Upper lobe of right lung (tissue), 1 donor: Measurements from ENCODE around the gene ACADVL. TPM values are rescaled to one million over a fixed set of nuclear protein-coding genes. Genes with fewer than 3 reads are reported as not detected.

Source experiments
- ATAC-seq: fragments of 200-7000 bp; cut with Tn5 transposase; one replicate; pipeline ENCODE4 v1.9.1; 2020; ENCODE audit warnings: mild to moderate bottlenecking, moderate library complexity
- DNase-seq: peaks from one replicate; pipeline ENCODE4 v3.0.0-alpha.2; 2020
- H3K27ac ChIP-seq: fragments of 200-600 bp; one replicate; pipeline ENCODE4 v1.8.0; 2022
- H3K27me3 ChIP-seq: fragments of 200-600 bp; one replicate; pipeline ENCODE4 v1.8.0; 2022; ENCODE audit warnings: mild to moderate bottlenecking
- H3K36me3 ChIP-seq: fragments of 200-600 bp; one replicate; pipeline ENCODE4 v1.8.0; 2022
- H3K4me1 ChIP-seq: fragments of 200-600 bp; one replicate; pipeline ENCODE4 v1.8.0; 2022
- H3K4me3 ChIP-seq: fragments of 200-600 bp; one replicate; pipeline ENCODE4 v1.8.0; 2022; ENCODE audit warnings: mild to moderate bottlenecking
- H3K9me3 ChIP-seq: fragments of 200-600 bp; one replicate; pipeline ENCODE4 v1.8.0; 2022
- intact Hi-C: fragments of 100-400 bp; cut with DNase I; formaldehyde crosslinking; loops from one replicate; pipeline ENCODE4 v1.11.0; 2022
- total RNA-seq: library from RNA; stranded (reverse); fragmentation: NEBNext Ultra II Directional; extraction: Animal tissue kit (Norgen Biotek cat#: 25700); gene quantifications from one replicate; pipeline ENCODE4 v1.2.1, GENCODE V29; 2021
- TF ChIP-seq, protein P1 (sequence below): fragments of 200-600 bp; IDR thresholded peaks from one replicate; pipeline ENCODE4 v1.8.0; 2022; ENCODE audit warnings: antibody characterized with exemption
- donor health status: DM: no; HTN: yes; CAD: no; lungs with severe emphysema.

The ACADVL gene
- total RNA-seq, 1 donor from 2014 or later, result 544 TPM

DNA sequence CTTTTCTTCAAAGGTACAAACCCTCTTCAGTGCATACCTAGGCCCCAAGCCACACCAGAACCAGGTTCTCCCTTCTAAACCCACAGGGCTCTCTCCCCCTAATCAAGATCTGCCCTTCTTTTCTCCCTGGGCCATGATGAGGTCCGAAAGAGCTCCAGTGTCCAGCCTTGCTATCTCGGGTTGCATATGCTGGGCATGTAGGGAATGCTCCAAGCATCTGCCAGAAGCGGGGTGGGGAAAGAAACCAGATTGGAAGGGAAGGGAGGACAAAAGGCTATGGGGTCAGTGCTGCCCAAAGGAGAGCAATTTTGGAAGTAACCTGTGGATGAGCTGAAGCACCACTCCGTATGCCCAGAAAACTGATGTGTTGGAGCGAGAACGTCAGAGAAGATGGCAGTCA is 29.5 kb downstream of the ACADVL start:
- TF ChIP-seq, protein P1, sequence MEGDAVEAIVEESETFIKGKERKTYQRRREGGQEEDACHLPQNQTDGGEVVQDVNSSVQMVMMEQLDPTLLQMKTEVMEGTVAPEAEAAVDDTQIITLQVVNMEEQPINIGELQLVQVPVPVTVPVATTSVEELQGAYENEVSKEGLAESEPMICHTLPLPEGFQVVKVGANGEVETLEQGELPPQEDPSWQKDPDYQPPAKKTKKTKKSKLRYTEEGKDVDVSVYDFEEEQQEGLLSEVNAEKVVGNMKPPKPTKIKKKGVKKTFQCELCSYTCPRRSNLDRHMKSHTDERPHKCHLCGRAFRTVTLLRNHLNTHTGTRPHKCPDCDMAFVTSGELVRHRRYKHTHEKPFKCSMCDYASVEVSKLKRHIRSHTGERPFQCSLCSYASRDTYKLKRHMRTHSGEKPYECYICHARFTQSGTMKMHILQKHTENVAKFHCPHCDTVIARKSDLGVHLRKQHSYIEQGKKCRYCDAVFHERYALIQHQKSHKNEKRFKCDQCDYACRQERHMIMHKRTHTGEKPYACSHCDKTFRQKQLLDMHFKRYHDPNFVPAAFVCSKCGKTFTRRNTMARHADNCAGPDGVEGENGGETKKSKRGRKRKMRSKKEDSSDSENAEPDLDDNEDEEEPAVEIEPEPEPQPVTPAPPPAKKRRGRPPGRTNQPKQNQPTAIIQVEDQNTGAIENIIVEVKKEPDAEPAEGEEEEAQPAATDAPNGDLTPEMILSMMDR, result no peak
- peaks cover 32% of the 10 kb centered on the region for H3K4me1 ChIP-seq
- no peak overlapping the region for H3K4me3 ChIP-seq

DNA sequence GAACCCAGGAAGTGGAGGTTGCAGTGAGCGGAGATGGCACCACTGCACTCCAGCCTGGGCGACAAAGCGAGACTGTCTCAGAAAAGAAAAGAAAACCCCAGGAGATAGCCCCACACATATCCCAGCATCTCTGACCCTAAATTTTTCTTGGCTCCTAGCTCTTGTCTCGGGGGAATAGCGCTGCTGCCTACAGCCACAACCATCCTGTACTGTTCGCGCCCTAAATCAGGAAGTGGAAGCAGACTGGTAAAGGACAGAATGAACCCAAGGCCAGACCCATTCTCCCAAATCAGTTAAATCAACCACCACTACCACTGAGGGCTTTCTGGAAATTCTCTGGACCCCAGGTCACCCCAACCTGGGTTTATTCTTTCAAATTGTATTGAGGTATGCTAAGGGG is 30.1 kb downstream of the ACADVL start:
- Histone ChIP-seq H3K27ac (peak overlapping the region; percentile 99), H3K4me1 (peaks cover 32% of the 10 kb centered on the region), H3K4me3 (peak overlapping the region; percentile 91), H3K27me3 (no peaks in the 10 kb centered on the region), H3K36me3 (peaks cover 32% of the 10 kb centered on the region), H3K9me3 (no peaks in the 10 kb centered on the region)
- intact Hi-C loops, result no loop called here
- ATAC-seq (no peak), DNase-seq (no peak)
- TF ChIP-seq, protein P1, result no peak

More for the DNA sequence above, 29.5 kb downstream of the ACADVL start:
- H3K27me3 ChIP-seq, result no peaks in the 10 kb centered on the region
- peaks cover 32% of the 10 kb centered on the region for H3K36me3 ChIP-seq
- DNase-seq, result no peak
- intact Hi-C loops, result no loop called here
- no peaks in the 10 kb centered on the region for H3K9me3 ChIP-seq
- no peak overlapping the region for H3K27ac ChIP-seq
- no peak for ATAC-seq

DNA sequence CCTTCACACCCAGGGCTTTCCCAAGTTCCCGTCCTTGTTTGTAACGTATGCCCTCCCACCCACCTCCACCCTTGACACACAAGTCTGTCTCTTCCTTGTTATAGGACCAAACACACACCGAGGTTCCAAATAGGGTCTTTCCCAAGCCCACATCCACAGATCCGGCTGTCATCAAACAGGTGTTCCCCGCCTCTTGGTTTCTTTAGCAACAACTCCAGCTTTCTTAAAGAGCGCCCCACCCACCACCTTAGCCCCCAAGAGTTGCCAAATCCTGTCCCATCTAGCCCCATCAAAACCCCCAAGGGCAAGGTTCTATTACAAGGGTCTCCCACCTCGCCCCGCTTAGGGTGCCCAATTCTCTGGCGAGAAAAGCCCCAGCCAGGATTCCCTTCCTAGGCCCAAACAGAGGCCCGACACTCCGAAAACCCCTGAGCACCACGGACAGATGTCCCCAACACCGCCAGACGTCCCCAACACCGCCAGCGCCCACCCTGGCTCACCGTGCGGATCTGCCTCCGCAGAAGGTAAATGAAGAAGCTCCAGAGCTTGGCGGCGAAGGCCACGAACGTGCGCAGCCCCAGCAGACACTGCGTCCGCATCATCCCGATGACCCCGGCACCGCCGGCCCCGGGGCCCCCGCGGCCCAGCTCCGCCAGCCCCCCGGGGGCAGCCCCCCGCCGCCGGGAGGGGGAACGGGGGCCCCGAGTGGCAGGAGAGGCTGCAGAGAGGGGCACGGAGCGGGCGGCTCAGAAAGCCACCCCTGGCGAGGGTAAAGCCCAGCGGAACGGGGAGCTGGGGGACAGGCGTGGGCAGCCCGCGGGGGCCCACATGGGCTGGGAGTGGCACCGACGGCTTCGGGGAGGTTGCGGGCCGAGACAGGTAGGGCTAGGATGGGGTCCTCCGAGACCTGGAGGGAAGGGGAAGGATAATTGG is 31.2 kb downstream of the ACADVL start:
- intact Hi-C loops, result no loop called here
- Histone ChIP-seq H3K4me3 (peak overlapping the region; percentile 91), H3K9me3 (no peaks in the 10 kb centered on the region), H3K27me3 (no peaks in the 10 kb centered on the region), H3K4me1 (peaks cover 32% of the 10 kb centered on the region), H3K27ac (peak overlapping the region; percentile 99), H3K36me3 (peaks cover 32% of the 10 kb centered on the region)
- DNase-seq (no peak), ATAC-seq (no peak)
- TF ChIP-seq, protein P1, result no peak

DNA sequence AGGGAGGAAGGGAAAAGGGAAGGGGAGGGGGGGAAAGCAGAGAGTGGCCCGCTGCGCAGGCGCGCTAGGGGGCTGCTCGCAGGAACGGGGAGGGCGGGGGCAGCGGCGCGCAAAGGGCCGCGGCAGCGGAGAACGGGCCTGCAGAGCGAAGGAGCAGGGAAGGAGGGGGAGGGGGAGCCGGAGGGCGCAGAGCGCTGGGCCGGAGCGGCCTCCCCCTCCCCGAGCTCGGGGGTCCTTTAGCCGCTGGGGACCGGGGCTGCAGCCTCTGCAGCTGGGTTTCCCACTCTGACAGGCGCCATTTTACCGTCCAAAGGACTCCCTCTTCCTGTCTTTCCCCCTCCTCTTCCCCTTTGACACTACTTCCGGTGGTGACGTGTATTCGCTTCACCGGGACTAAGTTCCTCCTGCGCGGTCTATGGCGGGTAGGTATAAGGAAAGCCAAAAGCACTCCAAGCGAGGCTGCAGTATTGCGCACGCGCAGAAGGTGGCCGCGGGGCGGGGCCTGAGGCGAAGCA is 32.0 kb downstream of the ACADVL start, which contains the start of gene CTDNEP1:
TSS of gene CTDNEP1 (minus strand) at position 74 of the 515 bp plus-strand sequence. CDS start 438 bp downstream, outside the sequence.
- ATAC-seq, result peak; percentile 92
- peak; percentile 92 for DNase-seq
- peak within 1 kb of the TSS; percentile 91 for H3K4me3 ChIP-seq
- H3K27ac ChIP-seq, result peak within 1 kb of the TSS; percentile 99
- TF ChIP-seq, protein P1, result no peak
- no peaks in the 10 kb centered on the region for H3K27me3 ChIP-seq
- peaks cover 32% of the 10 kb centered on the region for H3K36me3 ChIP-seq
- no peaks in the 10 kb centered on the region for H3K9me3 ChIP-seq
- peaks cover 32% of the 10 kb centered on the region for H3K4me1 ChIP-seq
- intact Hi-C loops, result no loop called here

DNA sequence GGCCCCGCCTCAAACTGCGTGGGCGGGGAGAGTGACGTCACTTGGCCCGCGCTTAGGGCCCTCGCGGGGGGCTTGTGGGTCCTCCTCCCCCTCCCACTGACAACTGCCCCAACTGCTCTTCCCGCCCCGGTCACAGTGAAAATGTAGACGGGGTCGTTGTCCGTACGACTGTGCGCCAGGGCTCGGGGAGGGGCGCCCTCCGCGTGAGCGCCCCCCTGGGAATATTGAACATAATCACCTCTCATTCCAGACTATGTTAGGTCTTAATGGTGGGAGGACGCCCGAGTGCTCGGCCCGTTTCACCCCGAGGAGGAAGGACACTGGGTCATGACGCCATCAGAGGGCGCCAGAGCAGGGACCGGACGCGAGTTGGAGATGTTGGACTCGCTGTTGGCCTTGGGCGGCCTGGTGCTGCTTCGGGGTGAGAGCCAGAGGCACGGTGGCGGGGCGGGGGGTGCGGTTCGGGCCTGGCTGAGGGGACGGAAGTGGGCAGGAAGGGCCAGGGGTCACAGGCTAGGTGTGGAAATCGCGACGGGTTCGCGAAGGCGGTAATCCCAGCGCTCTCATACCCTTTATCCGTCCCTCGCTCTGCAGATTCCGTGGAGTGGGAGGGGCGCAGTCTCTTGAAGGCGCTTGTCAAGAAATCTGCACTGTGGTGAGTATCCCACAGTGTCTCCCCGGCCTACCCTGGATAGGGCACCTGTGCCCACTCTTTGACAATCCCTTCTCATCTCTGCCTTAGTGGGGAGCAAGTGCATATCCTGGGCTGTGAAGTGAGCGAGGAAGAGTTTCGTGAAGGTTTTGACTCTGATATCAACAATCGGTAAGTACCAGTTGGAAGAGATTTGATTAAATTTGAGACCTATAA is 32.7 kb downstream of the ACADVL start, which contains the start of gene ELP5:
TSS of gene ELP5 (plus strand) at position 40 of the 868 bp plus-strand sequence. CDS start at position 376, 336 bp downstream.
- Histone ChIP-seq H3K27me3 (no peaks in the 10 kb centered on the region), H3K4me3 (peak within 1 kb of the TSS; percentile 91), H3K9me3 (no peaks in the 10 kb centered on the region), H3K4me1 (peaks cover 32% of the 10 kb centered on the region), H3K36me3 (peaks cover 34% of the 10 kb centered on the region), H3K27ac (peak within 1 kb of the TSS; percentile 99)
- intact Hi-C loops, result no loop called here
- peak; percentile 97 for DNase-seq
- TF ChIP-seq, protein P1, result peak; percentile 34
- peak; percentile 82 for ATAC-seq
